GM12864 (cell line): Measurements from ENCODE around the gene EFEMP2.
A peak's percentile ranks its signal among the peaks of the same experiment; 100 is the strongest.
"Not testable (repeated sequence)": the region's sequence is repeated elsewhere in the genome, so short reads cannot be mapped to it uniquely, and the experiment has no call there.

ENCODE experiments used
- DNase-seq: peaks from one replicate; pipeline ENCODE4 v3.0.0-alpha.2; 2011; ENCODE audit warnings: low read depth
- H3K4me3 ChIP-seq: 2 replicates; pipeline ENCODE4 v1.5.1; 2011; ENCODE audit warnings: mild to moderate bottlenecking, low read depth, low read length, control low read depth
- CTCF ChIP-seq: IDR thresholded peaks from 2 replicates; pipeline ENCODE4 v1.5.1; 2011; ENCODE audit warnings: low read depth, mild to moderate bottlenecking, moderate library complexity, low read length, control low read depth, inconsistent platforms; ENCODE audit errors: missing control alignments

Gene EFEMP2

GRCh38 chr11:65843811-65844210, 28.8 kb downstream of the EFEMP2 start:
- no peak for TF ChIP-seq CTCF
- no peak for DNase-seq
- no peak overlapping the region for H3K4me3 ChIP-seq

- no peak for TF ChIP-seq CTCF
- DNase-seq, result no peak
- H3K4me3 ChIP-seq, result no peak overlapping the region
These were observed 30.5 kb downstream of the EFEMP2 start for GRCh38 chr11:65842144-65842543.

- H3K4me3 ChIP-seq, result peak overlapping the region; percentile 33
- no peak for TF ChIP-seq CTCF
- no peak for DNase-seq
These were observed 38.4 kb downstream of the EFEMP2 start for GRCh38 chr11:65834202-65834601.

- peak within 1 kb of the TSS; percentile 51 for H3K4me3 ChIP-seq
- TF ChIP-seq CTCF, result no peak
These were observed 39.1 kb downstream of the EFEMP2 start, which contains the start of gene SNX32 for GRCh38 chr11:65833297-65834030. Gene SNX32 (plus strand): TSS chr11:65833963. CDS start chr11:65834066, 103 bp downstream.

GRCh38 chr11:65832231-65832630, 40.4 kb downstream of the EFEMP2 start:
- not testable (repeated sequence) for H3K4me3 ChIP-seq, DNase-seq

More at GRCh38 chr11:65833297-65834030, 39.1 kb downstream of the EFEMP2 start, which contains the start of gene SNX32:
- peak; percentile 57 for DNase-seq

- H3K4me3 ChIP-seq, result no peak overlapping the region
- no peak for TF ChIP-seq CTCF
- no peak for DNase-seq
These were observed 43.1 kb downstream of the EFEMP2 start for GRCh38 chr11:65829459-65829858.

GRCh38 chr11:65826984-65827735, 45.4 kb downstream of the EFEMP2 start:
- no peak for TF ChIP-seq CTCF
- no peak overlapping the region for H3K4me3 ChIP-seq
- no peak for DNase-seq
